Neural progenitor cell (in vitro differentiated cells): ENCODE measurements around the gene CGB2. TPM values are rescaled to one million over a fixed set of nuclear protein-coding genes. Genes with fewer than 3 reads are reported as not detected.
A peak's percentile ranks its signal among the peaks of the same experiment; 100 is the strongest.

ENCODE experiments used
- DNase-seq: peaks from one replicate; pipeline ENCODE4 v3.0.0-alpha.2; 2016; ENCODE audit warnings: low spot score
- H2AFZ ChIP-seq: fragments of 200-600 bp; sonication (generic); replicated peaks from 2 replicates; pipeline ENCODE4 v1.6.1; 2016; ENCODE audit warnings: antibody characterized with exemption
- H3F3A ChIP-seq: fragments of 200-600 bp; sonication (generic); 2 replicates; pipeline ENCODE4 v1.6.1; 2016; ENCODE audit warnings: antibody characterized with exemption, low read depth
- H3K27ac ChIP-seq: fragments of 200-600 bp; sonication (generic); 2 replicates; pipeline ENCODE4 v1.5.1; 2016; ENCODE audit warnings: mild to moderate bottlenecking
- H3K27me3 ChIP-seq: fragments of 200-600 bp; sonication (generic); 2 replicates; pipeline ENCODE4 v1.6.1; 2016; ENCODE audit warnings: mild to moderate bottlenecking, moderate library complexity
- H3K36me3 ChIP-seq: fragments of 200-600 bp; sonication (generic); 2 replicates; pipeline ENCODE4 v1.5.1; 2016
- H3K4me1 ChIP-seq: fragments of 200-600 bp; sonication (generic); 2 replicates; pipeline ENCODE4 v1.6.1; 2016; ENCODE audit warnings: mixed run types
- H3K4me2 ChIP-seq: fragments of 200-600 bp; sonication (generic); 2 replicates; pipeline ENCODE4 v1.6.1; 2016
- H3K4me3 ChIP-seq: fragments of 200-600 bp; sonication (generic); 2 replicates; pipeline ENCODE4 v1.5.1; 2016
- H3K79me2 ChIP-seq: fragments of 200-600 bp; sonication (generic); 2 replicates; pipeline ENCODE4 v1.6.1; 2016; ENCODE audit warnings: low read depth
- H3K9ac ChIP-seq: fragments of 200-600 bp; sonication (generic); 2 replicates; pipeline ENCODE4 v1.6.1; 2016
- H3K9me3 ChIP-seq: fragments of 200-600 bp; sonication (generic); 2 replicates; pipeline ENCODE4 v1.5.1; 2016; ENCODE audit warnings: low read depth
- H4K20me1 ChIP-seq: fragments of 200-600 bp; sonication (generic); 2 replicates; pipeline ENCODE4 v1.6.1; 2016; ENCODE audit warnings: low read depth
- H3K27ac Mint-ChIP-seq: 3 replicates; pipeline ENCODE4 v1.8.0; 2021; ENCODE audit warnings: mixed read lengths
- H3K27me3 Mint-ChIP-seq: 2 replicates; pipeline ENCODE4 v1.8.0; 2022; ENCODE audit warnings: low read depth, mild to moderate bottlenecking, inconsistent platforms, moderate library complexity, mixed read lengths; ENCODE audit not compliant: insufficient read depth
- H3K36me3 Mint-ChIP-seq: 3 replicates; pipeline ENCODE4 v1.8.0; 2021; ENCODE audit warnings: mixed read lengths
- H3K4me1 Mint-ChIP-seq: 3 replicates; pipeline ENCODE4 v1.8.0; 2021; ENCODE audit warnings: mixed read lengths
- H3K4me3 Mint-ChIP-seq: 3 replicates; pipeline ENCODE4 v1.8.0; 2021; ENCODE audit warnings: mild to moderate bottlenecking, moderate library complexity, mixed read lengths
- H3K9me3 Mint-ChIP-seq: 3 replicates; pipeline ENCODE4 v1.8.0; 2020; ENCODE audit warnings: mixed read lengths
- EZH2 ChIP-seq: fragments of 200-600 bp; sonication (generic); IDR thresholded peaks from 2 replicates; pipeline ENCODE4 v1.6.1; 2017; ENCODE audit warnings: antibody characterized with exemption, mild to moderate bottlenecking, moderate library complexity
- EZH2phosphoT487 ChIP-seq: fragments of 200-600 bp; sonication (generic); IDR thresholded peaks from 2 replicates; pipeline ENCODE4 v1.6.1; 2017; ENCODE audit warnings: antibody characterized with exemption
- total RNA-seq: library from RNA; depleted of rRNA; stranded (reverse); fragments of >200 nt; gene quantifications from 2 replicates; pipeline ENCODE4 v1.2.3, GENCODE V29; 2015; ENCODE audit warnings: low replicate concordance
- TF ChIP-seq, protein P1 (sequence below): fragments of 200-600 bp; sonication (generic); IDR thresholded peaks from 2 replicates; pipeline ENCODE4 v1.5.1; 2017; ENCODE audit warnings: antibody characterized with exemption, mild to moderate bottlenecking

Gene CGB2
- total RNA-seq, 1 donor from 2014 or later = not detected

DNA sequence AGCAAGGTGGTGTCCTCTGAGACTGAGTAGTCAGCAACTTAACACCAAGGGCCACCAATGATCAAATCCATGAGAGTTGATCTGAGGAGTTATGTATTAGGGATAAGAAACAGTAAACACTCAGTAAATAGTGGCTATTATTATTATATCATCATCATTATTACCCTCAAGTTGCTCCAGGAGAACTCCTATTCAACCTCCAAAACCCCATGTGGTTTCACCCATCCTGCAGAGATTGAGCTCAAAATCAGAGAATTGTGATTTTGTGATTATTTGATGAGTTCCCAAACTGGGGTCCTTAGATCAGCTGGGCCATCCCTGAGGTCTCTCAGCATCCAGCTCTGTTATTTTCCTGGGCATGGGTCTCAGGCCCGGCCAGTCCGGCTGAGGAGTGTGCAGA lies 29.3 kb downstream of the CGB2 start:
- no peak overlapping the region for H2AFZ ChIP-seq
- H3K27ac ChIP-seq = no peak overlapping the region
- no peak overlapping the region for H3K4me3 ChIP-seq
- H3K9ac ChIP-seq = no peak overlapping the region
- Mint-ChIP-seq H3K36me3 (no peaks in the 10 kb centered on the region), H3K9me3 (no peaks in the 10 kb centered on the region), H3K27ac (no peak overlapping the region), H3K4me3 (no peak overlapping the region), H3K4me1 (peaks cover 32% of the 10 kb centered on the region), H3K27me3 (peaks cover 35% of the 10 kb centered on the region)
- H3K79me2 ChIP-seq = no peaks in the 10 kb centered on the region
- no peak overlapping the region for H3K4me2 ChIP-seq
- TF ChIP-seq, protein P1, sequence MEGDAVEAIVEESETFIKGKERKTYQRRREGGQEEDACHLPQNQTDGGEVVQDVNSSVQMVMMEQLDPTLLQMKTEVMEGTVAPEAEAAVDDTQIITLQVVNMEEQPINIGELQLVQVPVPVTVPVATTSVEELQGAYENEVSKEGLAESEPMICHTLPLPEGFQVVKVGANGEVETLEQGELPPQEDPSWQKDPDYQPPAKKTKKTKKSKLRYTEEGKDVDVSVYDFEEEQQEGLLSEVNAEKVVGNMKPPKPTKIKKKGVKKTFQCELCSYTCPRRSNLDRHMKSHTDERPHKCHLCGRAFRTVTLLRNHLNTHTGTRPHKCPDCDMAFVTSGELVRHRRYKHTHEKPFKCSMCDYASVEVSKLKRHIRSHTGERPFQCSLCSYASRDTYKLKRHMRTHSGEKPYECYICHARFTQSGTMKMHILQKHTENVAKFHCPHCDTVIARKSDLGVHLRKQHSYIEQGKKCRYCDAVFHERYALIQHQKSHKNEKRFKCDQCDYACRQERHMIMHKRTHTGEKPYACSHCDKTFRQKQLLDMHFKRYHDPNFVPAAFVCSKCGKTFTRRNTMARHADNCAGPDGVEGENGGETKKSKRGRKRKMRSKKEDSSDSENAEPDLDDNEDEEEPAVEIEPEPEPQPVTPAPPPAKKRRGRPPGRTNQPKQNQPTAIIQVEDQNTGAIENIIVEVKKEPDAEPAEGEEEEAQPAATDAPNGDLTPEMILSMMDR = no peak
- no peak for TF ChIP-seq EZH2phosphoT487
- no peak for TF ChIP-seq EZH2
- peaks cover 5% of the 10 kb centered on the region for H4K20me1 ChIP-seq
- H3K9me3 ChIP-seq = no peaks in the 10 kb centered on the region
- H3K4me1 ChIP-seq = peaks cover 30% of the 10 kb centered on the region
- no peak for DNase-seq
- peaks cover 84% of the 10 kb centered on the region for H3K27me3 ChIP-seq
- H3K36me3 ChIP-seq = no peaks in the 10 kb centered on the region
- peaks cover 18% of the 10 kb centered on the region for H3F3A ChIP-seq

DNA sequence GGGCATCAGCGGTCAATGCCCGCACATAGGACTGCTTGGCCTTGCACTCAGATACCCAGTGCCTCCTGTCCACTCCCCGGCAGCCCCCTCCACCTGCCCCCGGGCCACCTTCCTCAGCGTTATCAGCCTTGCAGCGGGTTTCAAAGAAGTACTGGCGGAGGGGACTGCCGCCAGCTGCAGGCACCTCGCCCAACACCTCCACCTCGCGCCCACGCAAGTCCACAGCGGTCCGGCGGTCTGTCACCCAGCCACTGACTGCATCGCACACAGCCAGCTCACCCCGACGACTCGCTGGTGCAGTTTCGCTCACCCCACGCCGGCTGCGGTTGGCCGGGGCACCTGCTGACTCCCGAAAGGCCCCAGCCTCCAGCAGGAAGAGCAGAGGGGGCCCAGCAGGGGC lies 29.8 kb downstream of the CGB2 start:
- H3K4me1 ChIP-seq = peaks cover 30% of the 10 kb centered on the region
- Mint-ChIP-seq H3K27me3 (peaks cover 33% of the 10 kb centered on the region), H3K36me3 (no peaks in the 10 kb centered on the region), H3K27ac (no peak overlapping the region), H3K4me1 (peaks cover 35% of the 10 kb centered on the region), H3K4me3 (no peak overlapping the region), H3K9me3 (no peaks in the 10 kb centered on the region)
- no peaks in the 10 kb centered on the region for H3K79me2 ChIP-seq
- no peaks in the 10 kb centered on the region for H3K9me3 ChIP-seq
- no peak overlapping the region for H3K27ac ChIP-seq
- TF ChIP-seq, protein P1 = no peak
- TF ChIP-seq EZH2 = no peak
- no peak for TF ChIP-seq EZH2phosphoT487
- H3K9ac ChIP-seq = no peak overlapping the region
- DNase-seq = no peak
- peaks cover 20% of the 10 kb centered on the region for H3F3A ChIP-seq
- no peak overlapping the region for H3K4me2 ChIP-seq
- H3K36me3 ChIP-seq = no peaks in the 10 kb centered on the region
- peaks cover 5% of the 10 kb centered on the region for H4K20me1 ChIP-seq
- no peak overlapping the region for H2AFZ ChIP-seq
- no peak overlapping the region for H3K4me3 ChIP-seq
- H3K27me3 ChIP-seq = peaks cover 84% of the 10 kb centered on the region

DNA sequence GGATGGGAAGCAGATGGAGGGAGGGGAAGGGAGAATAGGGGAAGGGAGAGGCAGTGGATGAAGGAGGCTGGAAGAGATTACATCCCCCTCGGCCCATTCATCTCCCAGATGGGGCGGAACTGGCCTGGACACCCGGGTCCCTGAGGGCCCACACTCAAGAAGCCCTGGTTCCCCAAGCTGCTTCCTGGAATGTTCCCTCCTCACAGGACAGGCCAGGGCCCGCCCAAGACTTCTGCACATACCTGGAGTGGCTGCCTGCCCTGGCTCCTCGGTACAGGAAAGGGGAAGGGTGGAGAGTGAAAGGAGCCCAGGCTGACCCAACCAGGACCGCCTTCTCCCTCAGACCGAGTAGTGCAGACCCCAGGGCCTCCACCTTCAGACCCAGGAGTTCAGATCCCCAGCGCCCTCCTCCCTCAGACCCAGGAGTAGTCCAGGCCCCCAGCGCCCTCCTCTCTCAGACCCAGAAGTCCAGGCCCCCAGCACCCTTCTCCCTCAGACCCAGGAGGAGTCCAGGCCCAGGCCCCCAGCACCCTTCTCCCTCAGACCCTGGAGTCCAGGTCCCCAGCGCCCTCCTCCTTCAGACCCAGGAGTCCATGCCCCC lies 32.4 kb downstream of the CGB2 start:
- Histone ChIP-seq H3K4me1 (peaks cover 19% of the 10 kb centered on the region), H3K79me2 (no peaks in the 10 kb centered on the region), H3K4me3 (peak overlapping the region; percentile 38), H2AFZ (peak overlapping the region; percentile 61), H3K36me3 (no peaks in the 10 kb centered on the region), H3K4me2 (peak overlapping the region; percentile 77), H4K20me1 (no peaks in the 10 kb centered on the region), H3K27ac (no peak overlapping the region), H3K27me3 (peaks cover 84% of the 10 kb centered on the region), H3K9ac (no peak overlapping the region), H3K9me3 (no peaks in the 10 kb centered on the region), H3F3A (peaks cover 20% of the 10 kb centered on the region)
- Mint-ChIP-seq H3K36me3 (no peaks in the 10 kb centered on the region), H3K4me1 (peaks cover 28% of the 10 kb centered on the region), H3K27ac (no peak overlapping the region), H3K27me3 (peaks cover 28% of the 10 kb centered on the region), H3K9me3 (peaks cover 2% of the 10 kb centered on the region), H3K4me3 (peak overlapping the region; percentile 73)
- peak; percentile 20 for DNase-seq
- no peak for TF ChIP-seq EZH2phosphoT487
- TF ChIP-seq, protein P1 = no peak
- no peak for TF ChIP-seq EZH2
